C4-2B (cell line): ENCODE results near the gene FXYD5.

ENCODE experiments used
- H3K27ac ChIP-seq: fragments of 450-650 bp; 2 replicates; pipeline ENCODE4 v1.5.1; 2017
- ZFX ChIP-seq: fragments of 450-650 bp; IDR thresholded peaks from 2 replicates; pipeline ENCODE4 v1.6.1; 2017
- TF ChIP-seq, protein P1 (sequence below): fragments of 450-650 bp; conservative IDR thresholded peaks from 2 replicates; pipeline ENCODE4 v1.5.1; 2017; ENCODE audit warnings: mild to moderate bottlenecking

Gene FXYD5

DNA sequence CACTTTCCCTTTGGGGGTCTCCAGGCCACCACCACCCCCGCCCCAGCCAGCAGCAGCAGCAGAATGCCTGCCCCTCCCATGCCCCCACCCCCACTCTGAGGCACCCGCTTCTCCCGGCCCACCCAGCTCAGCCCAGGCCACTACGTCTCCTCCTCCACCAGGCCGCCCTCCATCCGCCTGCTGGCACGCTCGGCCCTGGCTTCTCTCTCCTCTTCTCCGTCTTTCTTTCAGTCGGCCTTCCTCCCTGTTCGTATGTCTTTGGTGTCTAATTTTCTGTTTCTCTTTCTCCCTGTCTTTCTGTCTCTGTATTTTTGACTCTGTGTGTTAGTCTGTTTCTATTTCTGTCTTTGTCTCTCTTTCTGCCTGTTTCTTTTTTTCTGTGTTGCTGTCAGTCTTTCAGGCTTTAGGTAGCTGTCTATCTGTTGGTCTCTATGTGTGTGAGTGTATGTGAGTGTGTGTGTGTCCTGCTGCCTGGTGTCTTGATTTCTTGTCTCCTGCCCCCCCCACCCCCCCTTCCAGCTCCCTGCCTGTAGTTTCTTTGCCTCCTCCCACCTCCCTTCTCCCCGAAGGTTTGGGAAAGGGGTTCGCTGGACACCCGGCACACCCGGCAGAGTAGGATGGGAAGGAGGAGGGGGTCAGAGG is 19.8 kb upstream of the FXYD5 start, which contains the start of gene LGI4:
Gene LGI4, minus strand, starts transcription at position 459 of the 642 bp plus-strand sequence. Its CDS starts 379 bp downstream, at position 80.
- no peak within 1 kb of the TSS for H3K27ac ChIP-seq
- no peak for TF ChIP-seq ZFX
- TF ChIP-seq, protein P1, sequence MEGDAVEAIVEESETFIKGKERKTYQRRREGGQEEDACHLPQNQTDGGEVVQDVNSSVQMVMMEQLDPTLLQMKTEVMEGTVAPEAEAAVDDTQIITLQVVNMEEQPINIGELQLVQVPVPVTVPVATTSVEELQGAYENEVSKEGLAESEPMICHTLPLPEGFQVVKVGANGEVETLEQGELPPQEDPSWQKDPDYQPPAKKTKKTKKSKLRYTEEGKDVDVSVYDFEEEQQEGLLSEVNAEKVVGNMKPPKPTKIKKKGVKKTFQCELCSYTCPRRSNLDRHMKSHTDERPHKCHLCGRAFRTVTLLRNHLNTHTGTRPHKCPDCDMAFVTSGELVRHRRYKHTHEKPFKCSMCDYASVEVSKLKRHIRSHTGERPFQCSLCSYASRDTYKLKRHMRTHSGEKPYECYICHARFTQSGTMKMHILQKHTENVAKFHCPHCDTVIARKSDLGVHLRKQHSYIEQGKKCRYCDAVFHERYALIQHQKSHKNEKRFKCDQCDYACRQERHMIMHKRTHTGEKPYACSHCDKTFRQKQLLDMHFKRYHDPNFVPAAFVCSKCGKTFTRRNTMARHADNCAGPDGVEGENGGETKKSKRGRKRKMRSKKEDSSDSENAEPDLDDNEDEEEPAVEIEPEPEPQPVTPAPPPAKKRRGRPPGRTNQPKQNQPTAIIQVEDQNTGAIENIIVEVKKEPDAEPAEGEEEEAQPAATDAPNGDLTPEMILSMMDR, result no peak

- TF ChIP-seq, protein P1, result peak; percentile 94
- no peak for TF ChIP-seq ZFX
- no peak overlapping the region for H3K27ac ChIP-seq
Measured at GRCh38 chr19:35135389-35135909, 19.1 kb upstream of the FXYD5 start.

DNA sequence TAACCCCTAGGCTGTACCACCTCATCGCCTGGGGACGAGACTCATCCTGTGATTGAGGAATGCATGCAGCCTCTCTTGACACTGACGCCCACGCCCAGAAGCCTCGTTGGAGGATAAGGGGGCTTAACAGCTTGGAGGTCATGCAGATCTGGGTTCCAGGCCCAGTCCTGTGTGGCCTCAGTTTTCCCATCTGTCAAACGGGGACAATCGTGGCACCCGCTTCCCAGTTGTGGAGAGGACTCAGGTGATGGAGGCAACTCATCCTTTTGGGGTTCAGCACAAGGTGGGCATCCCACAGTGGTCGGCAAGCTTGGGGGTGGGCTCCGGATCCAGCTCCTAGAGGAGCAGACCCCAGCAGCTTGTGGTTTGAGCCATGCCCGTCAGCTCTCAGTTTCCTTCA is 18.3 kb upstream of the FXYD5 start:
- TF ChIP-seq, protein P1, result no peak
- TF ChIP-seq ZFX, result no peak
- no peak overlapping the region for H3K27ac ChIP-seq

- H3K27ac ChIP-seq, result no peak overlapping the region
- TF ChIP-seq, protein P1, result no peak
- TF ChIP-seq ZFX, result no peak
Measured at GRCh38 chr19:35136977-35137702, 17.4 kb upstream of the FXYD5 start.

DNA sequence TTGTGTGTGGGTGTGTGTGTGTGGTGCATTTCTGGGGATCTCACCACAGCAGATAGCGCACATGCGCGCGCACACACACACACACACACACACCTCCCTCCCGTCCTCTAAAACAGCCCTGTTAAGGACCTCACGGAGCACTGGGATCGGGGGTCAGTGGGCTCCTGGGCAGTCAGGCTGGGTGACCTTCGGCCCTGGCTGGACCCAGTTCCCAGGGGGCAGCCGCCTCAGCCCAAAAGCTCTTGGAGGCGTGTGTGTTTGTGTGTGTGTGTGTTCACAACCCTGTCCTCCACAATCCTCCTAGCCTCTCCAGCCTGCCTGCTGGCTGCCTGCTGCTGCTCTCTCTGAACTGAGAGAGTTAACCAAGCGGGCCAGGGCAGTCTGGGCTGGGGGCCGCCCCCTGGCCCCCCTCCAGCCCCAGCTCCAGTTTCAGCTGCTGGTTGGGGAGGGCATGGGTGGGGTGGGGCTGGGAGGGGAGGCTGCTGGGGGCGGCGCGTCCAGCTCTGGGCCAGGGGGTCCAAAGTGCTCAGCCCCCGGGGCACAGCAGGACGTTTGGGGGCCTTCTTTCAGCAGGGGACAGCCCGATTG is 16.1 kb upstream of the FXYD5 start, which contains the start of gene FXYD1:
Gene FXYD1, plus strand, starts transcription at position 520 of the 588 bp plus-strand sequence. CDS start 1,256 bp downstream, outside the sequence.
- no peak for TF ChIP-seq ZFX
- TF ChIP-seq, protein P1, result no peak
- no peak within 1 kb of the TSS for H3K27ac ChIP-seq

GRCh38 chr19:35140207-35140961 is 14.2 kb upstream of the FXYD5 start:
- H3K27ac ChIP-seq, result no peak overlapping the region
- TF ChIP-seq, protein P1, result no peak
- TF ChIP-seq ZFX, result no peak
